Lower leg skin (tissue), 3 donors: ENCODE measurements around the gene LMBRD1.

ENCODE experiments used
- CTCF ChIP-seq, 3 donors: fragments of 450-650 bp; IDR thresholded peaks; one replicate each; pipeline ENCODE4 v1.5.1; 2016; ENCODE audit warnings: antibody characterized with exemption in 3 of 3, mild to moderate bottlenecking in 3 of 3, moderate library complexity in 2 of 3
- POLR2A ChIP-seq, 2 donors: fragments of 450-650 bp; IDR thresholded peaks; one replicate each; pipeline ENCODE4 v1.6.1; 2016 to 2017; ENCODE audit warnings: antibody characterized with exemption in 2 of 2, mild to moderate bottlenecking in 1 of 2, moderate library complexity in 1 of 2

GRCh38 chr6:69832558-69832957 lies 35.7 kb upstream of the LMBRD1 start:
- TF ChIP-seq POLR2A (IDR thresholded peaks at IDR 0.05), result no peak
- no peak for TF ChIP-seq CTCF (IDR thresholded peaks at IDR 0.05)
